ENCODE results near the gene TRIP12.

Gene TRIP12

DNA sequence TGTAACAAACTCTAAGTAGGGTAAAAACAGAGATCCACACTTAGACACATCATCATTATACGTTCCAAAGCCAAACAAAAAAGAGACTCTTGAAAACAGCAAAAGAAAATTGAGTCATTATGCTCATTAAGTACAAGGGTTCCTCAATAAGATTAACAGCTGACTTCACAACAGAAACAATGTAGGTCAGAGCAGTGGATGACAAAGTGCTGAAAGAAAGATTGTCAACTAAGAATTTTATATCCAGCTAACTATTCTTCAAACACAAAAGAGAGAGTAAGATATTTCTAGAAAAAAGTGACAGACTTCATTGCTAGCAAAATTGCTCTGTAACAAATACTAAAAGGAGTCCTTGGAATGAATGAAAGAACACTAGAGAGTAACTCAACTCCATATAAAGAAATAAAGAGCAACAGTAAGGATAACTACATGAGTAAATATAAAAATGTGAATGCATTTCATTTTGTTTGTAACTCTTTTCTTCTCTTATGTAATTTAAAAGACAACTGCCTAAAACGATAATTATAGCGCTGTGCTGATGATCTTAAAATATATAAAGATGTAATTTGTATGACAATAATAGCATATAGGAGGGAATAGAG is 183.7 kb downstream of the TRIP12 start:
- TF ChIP-seq, protein P1, sequence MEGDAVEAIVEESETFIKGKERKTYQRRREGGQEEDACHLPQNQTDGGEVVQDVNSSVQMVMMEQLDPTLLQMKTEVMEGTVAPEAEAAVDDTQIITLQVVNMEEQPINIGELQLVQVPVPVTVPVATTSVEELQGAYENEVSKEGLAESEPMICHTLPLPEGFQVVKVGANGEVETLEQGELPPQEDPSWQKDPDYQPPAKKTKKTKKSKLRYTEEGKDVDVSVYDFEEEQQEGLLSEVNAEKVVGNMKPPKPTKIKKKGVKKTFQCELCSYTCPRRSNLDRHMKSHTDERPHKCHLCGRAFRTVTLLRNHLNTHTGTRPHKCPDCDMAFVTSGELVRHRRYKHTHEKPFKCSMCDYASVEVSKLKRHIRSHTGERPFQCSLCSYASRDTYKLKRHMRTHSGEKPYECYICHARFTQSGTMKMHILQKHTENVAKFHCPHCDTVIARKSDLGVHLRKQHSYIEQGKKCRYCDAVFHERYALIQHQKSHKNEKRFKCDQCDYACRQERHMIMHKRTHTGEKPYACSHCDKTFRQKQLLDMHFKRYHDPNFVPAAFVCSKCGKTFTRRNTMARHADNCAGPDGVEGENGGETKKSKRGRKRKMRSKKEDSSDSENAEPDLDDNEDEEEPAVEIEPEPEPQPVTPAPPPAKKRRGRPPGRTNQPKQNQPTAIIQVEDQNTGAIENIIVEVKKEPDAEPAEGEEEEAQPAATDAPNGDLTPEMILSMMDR (IDR thresholded peaks at IDR 0.05; ENCODE audit: low read depth, low read length, missing control alignments): no peak
- DNase-seq (ENCODE audit: extremely low read depth, low read depth): no peak
- H3K4me3 ChIP-seq (replicated peaks; ENCODE audit: low read depth, low read length): no peak overlapping the region

DNA sequence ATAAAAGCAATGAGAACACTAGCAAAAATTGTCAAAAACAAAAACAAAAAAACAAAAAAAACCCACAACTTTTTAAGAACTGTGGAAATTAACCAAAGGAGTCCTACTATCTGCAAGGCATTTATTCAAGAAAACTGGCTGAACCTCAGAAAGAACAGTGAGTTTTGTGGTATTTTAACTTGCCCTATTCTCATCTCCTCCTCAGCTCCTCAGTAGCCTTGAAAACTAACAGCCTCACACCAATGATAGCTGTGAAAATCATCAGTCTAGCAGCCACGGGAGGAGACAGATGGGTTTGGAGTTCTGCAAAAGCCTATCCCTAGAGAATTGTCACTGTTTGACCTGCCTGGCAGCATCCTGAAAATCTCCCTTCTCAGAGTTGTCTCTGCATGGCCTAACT is 187.4 kb downstream of the TRIP12 start:
- no peak for DNase-seq (ENCODE audit: extremely low read depth, low read depth)
- no peak overlapping the region for H3K4me3 ChIP-seq (replicated peaks; ENCODE audit: low read depth, low read length)
- TF ChIP-seq, protein P1 (IDR thresholded peaks at IDR 0.05; ENCODE audit: low read depth, low read length, missing control alignments): no peak

DNA sequence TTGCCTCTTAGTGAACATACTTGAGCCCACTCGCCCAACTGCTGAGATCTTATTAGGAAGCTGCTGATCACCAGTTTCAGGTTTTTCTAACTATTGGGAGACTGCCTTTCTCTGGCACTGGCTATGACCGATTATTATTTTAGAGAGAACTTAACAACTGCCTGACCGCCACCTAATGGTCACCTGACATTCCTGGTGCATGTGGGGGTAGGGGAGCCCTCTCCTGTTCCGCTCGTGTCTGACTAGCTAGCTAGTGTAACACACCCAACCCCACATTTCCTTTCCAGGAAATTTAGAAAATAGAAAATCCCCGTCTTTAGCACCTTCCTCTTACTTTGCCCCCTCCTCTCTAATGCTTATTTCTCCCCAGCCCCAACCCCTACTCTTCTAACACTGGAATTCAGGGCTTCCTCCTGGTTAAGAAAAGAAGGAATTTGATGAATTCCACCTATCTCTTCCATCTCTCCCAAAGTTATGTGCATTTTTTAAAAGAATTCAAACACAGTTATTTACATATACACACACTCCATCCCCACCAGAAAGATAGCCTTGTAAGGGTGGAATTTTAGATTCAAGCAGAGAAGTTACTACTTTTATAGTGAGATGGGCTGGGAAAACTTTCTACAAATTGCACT is 188.1 kb downstream of the TRIP12 start:
- no peak for DNase-seq (ENCODE audit: extremely low read depth, low read depth)
- TF ChIP-seq, protein P1 (IDR thresholded peaks at IDR 0.05; ENCODE audit: low read depth, low read length, missing control alignments): no peak
- H3K4me3 ChIP-seq (replicated peaks; ENCODE audit: low read depth, low read length): no peak overlapping the region

DNA sequence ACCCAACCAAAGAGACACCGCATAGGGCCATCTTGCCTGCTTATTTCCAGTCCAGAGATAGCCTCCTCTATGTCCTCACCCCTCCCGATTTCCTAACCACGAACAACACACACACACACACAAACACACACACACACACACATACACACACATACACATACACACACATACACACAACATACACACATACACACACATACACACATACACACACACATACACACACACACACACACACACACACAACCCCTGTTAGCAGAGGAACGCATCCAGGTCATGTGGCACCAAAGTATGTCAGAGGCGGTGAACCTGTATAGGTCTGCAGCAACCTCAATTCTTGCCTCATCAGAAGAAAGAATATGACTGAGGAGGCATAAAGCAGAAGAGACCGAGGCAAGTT is 188.9 kb downstream of the TRIP12 start:
- TF ChIP-seq, protein P1 (IDR thresholded peaks at IDR 0.05; ENCODE audit: low read depth, low read length, missing control alignments): no peak
- no peak overlapping the region for H3K4me3 ChIP-seq (replicated peaks; ENCODE audit: low read depth, low read length)
- no peak for DNase-seq (ENCODE audit: extremely low read depth, low read depth)

DNA sequence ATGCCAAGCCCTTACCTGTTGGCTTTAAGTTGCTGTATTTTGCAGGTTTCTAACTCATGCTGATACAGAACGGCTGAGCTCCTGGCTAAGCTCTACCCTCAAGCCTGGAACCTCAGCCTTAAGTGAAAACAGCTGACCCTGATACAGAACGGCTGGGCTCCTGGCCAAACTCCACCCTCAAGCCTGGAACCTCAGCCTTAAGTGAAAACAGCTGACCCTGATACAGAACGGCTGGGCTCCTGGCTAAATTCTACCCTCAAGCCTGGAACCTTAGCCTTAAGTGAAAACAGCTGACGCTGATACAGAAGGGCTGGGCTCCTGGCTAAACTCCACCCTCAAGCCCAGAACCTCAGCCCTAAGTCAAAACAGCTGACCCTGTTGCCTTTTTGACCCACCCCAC is 189.9 kb downstream of the TRIP12 start:
- no peak overlapping the region for H3K4me3 ChIP-seq (replicated peaks; ENCODE audit: low read depth, low read length)
- TF ChIP-seq, protein P1 (IDR thresholded peaks at IDR 0.05; ENCODE audit: low read depth, low read length, missing control alignments): no peak
- DNase-seq (ENCODE audit: extremely low read depth, low read depth): peak; percentile 56

DNA sequence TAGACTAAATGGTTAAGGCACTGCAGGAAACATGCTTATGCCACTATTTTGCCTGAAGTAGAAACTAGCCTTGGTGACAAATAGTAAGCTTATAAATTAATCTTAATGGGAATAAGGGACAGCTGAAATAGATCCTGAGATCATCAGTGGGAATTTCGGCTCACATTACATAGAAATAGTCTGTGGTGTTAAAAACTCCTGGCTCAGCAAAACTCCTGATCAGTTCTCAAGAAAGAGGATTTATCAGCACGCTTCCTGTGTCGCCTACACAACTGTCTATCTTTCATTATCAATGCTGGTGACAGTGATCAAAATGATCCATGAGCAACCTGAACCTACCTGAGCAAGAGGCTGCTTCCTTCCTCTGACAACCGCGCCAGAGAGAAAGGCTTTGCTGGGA is 190.4 kb downstream of the TRIP12 start:
- no peak overlapping the region for H3K4me3 ChIP-seq (replicated peaks; ENCODE audit: low read depth, low read length)
- no peak for DNase-seq (ENCODE audit: extremely low read depth, low read depth)
- TF ChIP-seq, protein P1 (IDR thresholded peaks at IDR 0.05; ENCODE audit: low read depth, low read length, missing control alignments): no peak
